Spleen (tissue), 13 donors: ENCODE data around the gene SPTBN5. TPM values are rescaled to one million over a fixed set of nuclear protein-coding genes. Genes with fewer than 3 reads are reported as not detected.

ENCODE experiments used
- DNase-seq: peaks from one replicate; pipeline ENCODE4 v3.0.0-alpha.2; 2020
- H3K27ac ChIP-seq, 8 donors: fragments of 200-600 bp; sonication (generic) in 7 of 8; 1 replicate in 4 of 8; 2 replicates in 4 of 8; pipeline versions ENCODE4 v1.5.0 to v1.8.0; 2016 to 2021; ENCODE audit warnings: inconsistent platforms in 4 of 8, mild to moderate bottlenecking in 4 of 8, moderate library complexity in 1 of 8
- H3K27me3 ChIP-seq, 7 donors: fragments of 200-600 bp; sonication (generic) in 6 of 7; replicated peaks in 1 of 7; 1 replicate in 4 of 7; 2 replicates in 3 of 7; pipeline versions ENCODE4 v1.5.0 to v1.8.0; 2016 to 2021; ENCODE audit warnings: inconsistent platforms in 3 of 7, mild to moderate bottlenecking in 1 of 7
- H3K36me3 ChIP-seq, 6 donors: fragments of 200-600 bp; sonication (generic) in 5 of 6; 1 replicate in 4 of 6; 2 replicates in 2 of 6; pipeline versions ENCODE4 v1.5.0 to v1.8.0; 2016 to 2021; ENCODE audit warnings: inconsistent platforms in 2 of 6
- H3K4me1 ChIP-seq, 6 donors: fragments of 200-600 bp; sonication (generic) in 5 of 6; 1 replicate in 3 of 6; 2 replicates in 3 of 6; pipeline versions ENCODE4 v1.5.0 to v1.8.0; 2016 to 2021; ENCODE audit warnings: inconsistent platforms in 3 of 6
- H3K4me3 ChIP-seq, 8 donors: fragments of 200-600 bp; sonication (generic) in 7 of 8; 1 replicate in 4 of 8; 2 replicates in 4 of 8; pipeline versions ENCODE4 v1.5.0 to v1.8.0; 2016 to 2021; ENCODE audit warnings: inconsistent platforms in 4 of 8, mild to moderate bottlenecking in 4 of 8, moderate library complexity in 2 of 8
- H3K9me3 ChIP-seq, 8 donors: fragments of 200-600 bp; sonication (generic) in 7 of 8; 1 replicate in 4 of 8; 2 replicates in 4 of 8; pipeline versions ENCODE4 v1.5.0 to v1.8.0; 2016 to 2021; ENCODE audit warnings: inconsistent platforms in 4 of 8
- CTCF ChIP-seq, 11 experiments: fragments of 200-600 bp in 7 of 11; fragments of 450-650 bp in 4 of 11; sonication (generic) in 4 of 11; IDR thresholded peaks in 8 of 11; conservative IDR thresholded peaks in 3 of 11; 1 replicate in 7 of 11; 2 replicates in 4 of 11; pipeline versions ENCODE4 v1.4.0 to v1.8.0; 2016 to 2021; ENCODE audit warnings: antibody characterized with exemption in 11 of 11, inconsistent platforms in 4 of 11, mild to moderate bottlenecking in 1 of 11
- POLR2A ChIP-seq, 3 donors: fragments of 450-650 bp; IDR thresholded peaks; one replicate each; pipeline ENCODE4 v1.5.1; 2017; ENCODE audit warnings: antibody characterized with exemption in 3 of 3, mild to moderate bottlenecking in 1 of 3
- POLR2AphosphoS5 ChIP-seq, 3 donors: sonication (generic); formaldehyde crosslinking; IDR thresholded peaks; one replicate each; pipeline ENCODE4 v1.5.1; 2017; ENCODE audit warnings: antibody characterized with exemption in 3 of 3
- WGBS, 5 donors: extraction: QIAGEN DNeasy Blood & Tissue Kit in 3 of 5; methylation state at CpG; one replicate each; pipeline versions ENCODE4 v1.1.5 to v1.1.7; 2013 to 2018; 5-methylcytosine and 5-hydroxymethylcytosine counted together
- intact Hi-C: fragments of 100-400 bp; cut with DNase I; formaldehyde crosslinking; loops from one replicate; pipeline ENCODE4 v1.15.0; 2023; ENCODE audit warnings: low total_unique reads
- long read RNA-seq, 2 donors: transcript quantifications; one replicate each; lab custom pipeline, GENCODE V29; 2026
- polyA plus RNA-seq, 3 donors: library from polyadenylated mRNA; stranded (reverse); fragments of 200-250 nt; gene quantifications; one replicate each; pipeline ENCODE4 v1.2.1, GENCODE V29; 2013
- total RNA-seq, 7 donors: library from RNA; depleted of rRNA in 3 of 7; stranded (reverse); fragments of >200 nt in 3 of 7; fragmentation: NEBNext Ultra II Directional in 4 of 7; extraction: Animal tissue kit (Norgen Biotek cat#: 25700) in 4 of 7; gene quantifications; one replicate each; pipeline versions ENCODE4 v1.1.0 to v1.2.1, GENCODE V29; 2016 to 2021
- donor health status: healthy with polysubstance abuse.
- donor health status: DM: no; HTN: no; CAD: no; lungs with moderate emphysema.
- donor health status: DM: no; HTN: no; CAD: no.
- donor health status: Bipolar disorder and iron deficiency.
- donor health status: healthy.
- donor health status: DM: no; HTN: no; CAD: no.
- donor health status: DM: yes; HTN: yes; CAD: no.

The SPTBN5 gene
- total RNA-seq, result 1 to 10 TPM in 2 of 7 donors, under 1 TPM in 5; 0.19 to 1.2 (median 0.67) TPM
- polyA plus RNA-seq, result 1 to 10 TPM in 2 of 3 donors, under 1 TPM in 1; 0.41 to 2.0 (median 1.6) TPM
- long read RNA-seq, donor 1, result 0 reads
- long read RNA-seq, donor 2, result 0 reads

- no peaks in the 10 kb centered on the region for H3K27me3 ChIP-seq
- intact Hi-C loops, result no loop called here
- H3K27ac ChIP-seq, result peak within 1 kb of the TSS; percentile 39 to 84 (median 72)
- H3K9me3 ChIP-seq, result no peaks in the 10 kb centered on the region
- H3K4me1 ChIP-seq, result peaks cover 22 to 45% (median 36%) of the 10 kb centered on the region in 6 donors
- TF ChIP-seq POLR2A (IDR thresholded peaks at IDR 0.05), result no peak
- TF ChIP-seq POLR2AphosphoS5 (IDR thresholded peaks at IDR 0.05), result no peak
- no peak for TF ChIP-seq CTCF (IDR thresholded peaks at IDR 0.05 in 8 of 11, conservative IDR thresholded peaks at IDR 0.05 in 3 of 11)
- H3K36me3 ChIP-seq, result peaks cover 0 to 16% (median 2%) of the 10 kb centered on the region in 6 donors
- WGBS, 5 donors, result 90 to 96% (median 92%) methylated on average over 9 to 15 of the region's 15 CpGs
- no peak for DNase-seq
- H3K4me3 ChIP-seq, result peak within 1 kb of the TSS in 3 of 8 donors; percentile 1 to 41 (median 7)
Measured at GRCh38 chr15:41893422-41894250, at the start of gene SPTBN5. SPTBN5 (minus strand) TSS chr15:41894053; CDS start chr15:41893497, 556 bp downstream.

GRCh38 chr15:41942886-41943285, 49.0 kb upstream of the SPTBN5 start:
- WGBS, 5 donors, result 82 to 88% (median 83%) methylated on average over 7 of the region's 7 CpGs
- H3K36me3 ChIP-seq, result peaks cover 0 to 66% (median 16%) of the 10 kb centered on the region in 6 donors
- no peak for DNase-seq
- H3K27me3 ChIP-seq, result no peaks in the 10 kb centered on the region
- TF ChIP-seq CTCF (IDR thresholded peaks at IDR 0.05 in 8 of 11, conservative IDR thresholded peaks at IDR 0.05 in 3 of 11), result no peak
- H3K4me1 ChIP-seq, result peaks cover 3 to 21% (median 5%) of the 10 kb centered on the region in 6 donors
- intact Hi-C loops, result no loop called here
- H3K9me3 ChIP-seq, result no peaks in the 10 kb centered on the region
- no peak overlapping the region for H3K4me3 ChIP-seq
- no peak overlapping the region for H3K27ac ChIP-seq

GRCh38 chr15:41941644-41942415, 48.0 kb upstream of the SPTBN5 start:
- H3K4me3 ChIP-seq, result no peak overlapping the region
- peaks cover 0 to 63% (median 16%) of the 10 kb centered on the region in 6 donors for H3K36me3 ChIP-seq
- intact Hi-C loops, result no loop called here
- 89 to 93% (median 91%) methylated on average over 22 of the region's 22 CpGs for WGBS, 5 donors
- H3K27ac ChIP-seq, result no peak overlapping the region
- no peaks in the 10 kb centered on the region for H3K27me3 ChIP-seq
- no peak for DNase-seq
- no peaks in the 10 kb centered on the region for H3K9me3 ChIP-seq
- peaks cover 14 to 31% (median 15%) of the 10 kb centered on the region in 6 donors for H3K4me1 ChIP-seq
- TF ChIP-seq CTCF (IDR thresholded peaks at IDR 0.05 in 8 of 11, conservative IDR thresholded peaks at IDR 0.05 in 3 of 11) (no peak), POLR2AphosphoS5 (IDR thresholded peaks at IDR 0.05) (no peak), POLR2A (IDR thresholded peaks at IDR 0.05) (no peak)
